B cell (primary cell): ENCODE data around the gene TSPAN14. TPM values are rescaled to one million over a fixed set of nuclear protein-coding genes. Genes with fewer than 3 reads are reported as not detected.

Source experiments
- ATAC-seq: fragments of 200-7000 bp; cut with Tn5 transposase; one replicate; pipeline ENCODE4 v1.10.0; 2021; ENCODE audit warnings: low read depth, mild to moderate bottlenecking, moderate number of reproducible peaks, moderate library complexity
- CTCF ChIA-PET: fragments of 350-600 bp; sonication (Branson Sonifier 250); formaldehyde crosslinking; loops from one replicate; lab custom pipeline; 2021; ENCODE audit warnings: antibody characterized with exemption, inconsistent platforms; lab: Charles Lee
- POLR2A ChIA-PET: fragments of 350-600 bp; sonication (Branson Sonifier 250); formaldehyde crosslinking; loops from one replicate; lab custom pipeline; 2021; ENCODE audit warnings: antibody characterized with exemption; lab: Charles Lee
- DNase-seq: peaks from one replicate; pipeline ENCODE4 v3.0.0; 2013
- H2AFZ ChIP-seq: 2 replicates; pipeline ENCODE4 v1.6.1; 2012; ENCODE audit warnings: mild to moderate bottlenecking, low read depth, low read length; ENCODE audit not compliant: insufficient read depth, poor library complexity, severe bottlenecking
- H3K27ac ChIP-seq, 2 donors: 1 replicate in 1 of 2; 2 replicates in 1 of 2; pipeline ENCODE4 v1.5.1; 2012 to 2013; ENCODE audit warnings: low read length in 2 of 2, mild to moderate bottlenecking in 2 of 2, moderate library complexity in 1 of 2
- H3K27me3 ChIP-seq, 4 experiments: fragments of 200-600 bp in 1 of 4; sonication (generic) in 1 of 4; replicated peaks in 1 of 4; 1 replicate in 2 of 4; 2 replicates in 2 of 4; pipeline versions ENCODE4 v1.6.1 to v1.7.0; 2013 to 2016; ENCODE audit warnings: low read length in 3 of 4, mild to moderate bottlenecking in 2 of 4, mixed read lengths in 1 of 4, moderate library complexity in 1 of 4; ENCODE audit not compliant: insufficient read depth in 4 of 4, control insufficient read depth in 3 of 4; ENCODE audit errors: control extremely low read depth in 1 of 4
- H3K36me3 ChIP-seq, 2 experiments: replicated peaks in 1 of 2; 1 replicate in 1 of 2; 2 replicates in 1 of 2; pipeline versions ENCODE4 v1.6.1 to v1.7.1; 2013; ENCODE audit warnings: low read length in 1 of 2; ENCODE audit not compliant: insufficient read depth in 2 of 2, control insufficient read depth in 1 of 2; ENCODE audit errors: control extremely low read depth in 1 of 2, extremely low read depth in 1 of 2
- H3K4me1 ChIP-seq, 2 donors: fragments of 200-600 bp in 1 of 2; sonication (generic) in 1 of 2; 1 replicate in 1 of 2; 2 replicates in 1 of 2; pipeline versions ENCODE4 v1.5.1 to v1.6.1; 2013 to 2017; ENCODE audit warnings: low read length in 2 of 2; ENCODE audit not compliant: control insufficient read depth in 2 of 2, insufficient read depth in 2 of 2
- H3K4me2 ChIP-seq: replicated peaks from 2 replicates; pipeline ENCODE3; 2012; ENCODE audit warnings: mild to moderate bottlenecking, low read depth, low read length; ENCODE audit not compliant: poor library complexity, severe bottlenecking
- H3K4me3 ChIP-seq, 5 experiments: fragments of 200-600 bp in 1 of 5; sonication (generic) in 1 of 5; 1 replicate in 3 of 5; 2 replicates in 2 of 5; pipeline versions ENCODE4 v1.5.1 to v1.7.0; 2011 to 2016; ENCODE audit warnings: low read length in 4 of 5, mild to moderate bottlenecking in 4 of 5, low read depth in 2 of 5, control low read depth in 1 of 5, moderate library complexity in 1 of 5; ENCODE audit not compliant: insufficient read depth in 1 of 5; ENCODE audit errors: control extremely low read depth in 1 of 5, extremely low read depth in 1 of 5
- H3K79me2 ChIP-seq: fragments of 200-600 bp; sonication (generic); one replicate; pipeline ENCODE4 v1.6.0; 2016; ENCODE audit warnings: low read length; ENCODE audit not compliant: control insufficient read depth, insufficient read depth
- H3K9ac ChIP-seq: fragments of 200-600 bp; sonication (generic); 2 replicates; pipeline ENCODE4 v1.6.1; 2017; ENCODE audit warnings: mild to moderate bottlenecking, low read length, moderate library complexity
- H3K9me3 ChIP-seq, 3 donors: one replicate each; pipeline versions ENCODE4 v1.6.1 to v1.7.1; 2013; ENCODE audit warnings: low read length in 2 of 3; ENCODE audit not compliant: control insufficient read depth in 2 of 3, insufficient read depth in 1 of 3; ENCODE audit errors: control extremely low read depth in 1 of 3
- H4K20me1 ChIP-seq: 2 replicates; pipeline ENCODE4 v1.6.0; 2012; ENCODE audit warnings: mild to moderate bottlenecking, low read length; ENCODE audit not compliant: insufficient read depth, control insufficient read depth, poor library complexity, severe bottlenecking
- H3K27ac Mint-ChIP-seq: one replicate; pipeline ENCODE4 v1.8.0; 2021; ENCODE audit warnings: mixed read lengths
- H3K27me3 Mint-ChIP-seq: one replicate; pipeline ENCODE4 v1.8.0; 2021; ENCODE audit warnings: mixed read lengths
- H3K4me1 Mint-ChIP-seq: one replicate; pipeline ENCODE4 v1.8.0; 2021; ENCODE audit warnings: mixed read lengths
- H3K4me3 Mint-ChIP-seq: one replicate; pipeline ENCODE4 v1.8.0; 2021; ENCODE audit warnings: mixed read lengths
- H3K9me3 Mint-ChIP-seq: one replicate; pipeline ENCODE4 v1.8.0; 2022; ENCODE audit warnings: mixed read lengths; ENCODE audit not compliant: insufficient read depth
- CTCF ChIP-seq: fragments of 200-600 bp; IDR thresholded peaks from one replicate; pipeline ENCODE4 v1.8.0; 2022; ENCODE audit warnings: antibody characterized with exemption, mild to moderate bottlenecking
- EZH2 ChIP-seq: IDR thresholded peaks from 2 replicates; pipeline ENCODE4 v1.6.1; 2012; ENCODE audit warnings: borderline replicate concordance, low read depth, mild to moderate bottlenecking, moderate library complexity, low read length; ENCODE audit not compliant: insufficient read depth, poor library complexity, severe bottlenecking
- WGBS: methylation state at CpG from one replicate; pipeline ENCODE4 v1.1.5; 2013; ENCODE audit warnings: missing lambda C conversion rate; ENCODE audit not compliant: insufficient coverage; 5-methylcytosine and 5-hydroxymethylcytosine counted together
- intact Hi-C: fragments of 100-400 bp; cut with micrococcal nuclease; formaldehyde crosslinking; loops from one replicate; pipeline ENCODE4 v1.10.0; 2022
- polyA plus RNA-seq: library from polyadenylated mRNA; depleted of rRNA; stranded (reverse); fragments of >200 nt; gene quantifications from 2 replicates; pipeline ENCODE4 v1.2.3, GENCODE V29; 2012
- total RNA-seq, 2 donors: library from RNA; stranded (reverse); fragments of 120-200 nt in 1 of 2; gene quantifications; 1 replicate in 1 of 2; 2 replicates in 1 of 2; pipeline versions ENCODE4 v1.2.3 to v1.2.4, GENCODE V29; 2013 to 2022

TSPAN14 gene
- total and polyA plus RNA-seq, 2 donors (not counting 1 experiment from before 2014, with no cell fraction given) = 27.8 to 55.3 TPM

DNA sequence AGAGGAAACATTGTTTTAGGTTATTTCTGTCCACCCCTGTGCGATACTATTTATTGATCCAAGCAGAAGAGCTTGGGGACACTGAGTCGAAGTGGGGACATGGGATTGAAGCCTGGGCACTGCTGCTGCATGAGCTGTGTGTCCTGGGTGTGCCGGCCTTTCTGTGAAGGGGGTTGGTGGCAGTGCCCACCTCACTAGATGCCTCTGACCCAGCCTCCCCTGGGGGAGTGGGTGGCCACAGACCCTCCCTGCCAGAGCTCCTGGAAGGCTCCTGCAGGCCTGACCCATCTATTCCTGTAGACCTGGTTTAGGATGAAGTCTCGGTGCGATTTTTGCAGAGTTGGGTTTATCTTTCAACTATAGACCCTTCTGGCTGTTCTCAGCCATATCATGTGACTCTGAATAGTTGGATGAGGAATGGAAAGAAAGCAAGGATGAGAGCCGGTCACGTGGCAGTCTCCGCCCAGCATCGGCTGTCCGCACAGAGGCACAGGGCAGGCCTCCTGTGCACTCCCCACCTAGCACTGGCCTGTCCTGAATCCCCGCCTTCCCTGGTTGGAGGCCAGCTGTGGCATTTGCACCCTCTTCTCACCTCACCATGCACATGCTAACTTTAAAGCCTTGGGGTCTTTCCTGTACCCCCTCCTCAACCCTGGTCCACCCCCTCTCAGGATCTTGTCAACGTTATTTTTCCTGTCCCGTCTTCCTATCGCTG lies 66.0 kb downstream of the TSPAN14 start:
- CTCF ChIA-PET = interaction anchor here (1.8 to 2.0 kb wide), 2 partner anchors 14 to 76 kb away, joined by 6 to 8 read pairs; no protein-coding TSS in a partner anchor

More for the DNA sequence above, 66.0 kb downstream of the TSPAN14 start:
- 95% methylated on average over 11 of the region's 14 CpGs for WGBS
- intact Hi-C loops = no loop called here
- peaks cover 0 to 32% of the 10 kb centered on the region in 2 experiments for H3K36me3 ChIP-seq
- ATAC-seq = no peak
- DNase-seq = no peak
- Mint-ChIP-seq H3K9me3 (no peaks in the 10 kb centered on the region), H3K27me3 (no peaks in the 10 kb centered on the region), H3K4me1 (peaks cover 37% of the 10 kb centered on the region), H3K4me3 (no peak overlapping the region), H3K27ac (no peak overlapping the region)
- H4K20me1 ChIP-seq = no peaks in the 10 kb centered on the region
- no peak overlapping the region for H3K4me2 ChIP-seq
- H3K9ac ChIP-seq = no peak overlapping the region
- TF ChIP-seq CTCF (no peak), EZH2 (no peak)
- H3K9me3 ChIP-seq = no peaks in the 10 kb centered on the region
- H2AFZ ChIP-seq = no peak overlapping the region
- no peak overlapping the region for H3K27ac ChIP-seq
- H3K27me3 ChIP-seq = no peaks in the 10 kb centered on the region
- H3K4me3 ChIP-seq = no peak overlapping the region
- H3K4me1 ChIP-seq = peaks cover 16 to 28% of the 10 kb centered on the region in 2 donors
- POLR2A ChIA-PET = no interaction called here
- no peaks in the 10 kb centered on the region for H3K79me2 ChIP-seq
